GM12875 (cell line): Measurements from ENCODE around the gene CRHR1.

Experiments
- H3K4me3 ChIP-seq: one replicate; pipeline ENCODE4 v1.5.1; 2011; ENCODE audit warnings: low read depth, low read length, control low read depth
- CTCF ChIP-seq: IDR thresholded peaks from 2 replicates; pipeline ENCODE4 v1.5.1; 2011; ENCODE audit warnings: low read depth, mild to moderate bottlenecking, control low read depth, inconsistent platforms, low read length, moderate library complexity, borderline replicate concordance; ENCODE audit not compliant: insufficient read depth

Gene CRHR1

GRCh38 chr17:45771271-45771959 is 12.7 kb upstream of the CRHR1 start:
- TF ChIP-seq CTCF: no peak
- no peak overlapping the region for H3K4me3 ChIP-seq

GRCh38 chr17:45775148-45775547 is 9.0 kb upstream of the CRHR1 start:
- TF ChIP-seq CTCF: no peak
- no peak overlapping the region for H3K4me3 ChIP-seq

GRCh38 chr17:45775576-45776011 is 8.5 kb upstream of the CRHR1 start:
- no peak overlapping the region for H3K4me3 ChIP-seq
- no peak for TF ChIP-seq CTCF

GRCh38 chr17:45776896-45777295 is 7.2 kb upstream of the CRHR1 start:
- TF ChIP-seq CTCF: no peak
- no peak overlapping the region for H3K4me3 ChIP-seq

GRCh38 chr17:45777388-45777787 is 6.7 kb upstream of the CRHR1 start:
- no peak for TF ChIP-seq CTCF
- H3K4me3 ChIP-seq: no peak overlapping the region

- TF ChIP-seq CTCF: no peak
Observed at GRCh38 chr17:45780921-45781320, 3.2 kb upstream of the CRHR1 start.

GRCh38 chr17:45782889-45783592 is 1.1 kb upstream of the CRHR1 start:
- peak; percentile 50; the same call in 1 of the 2 replicates for TF ChIP-seq CTCF

More at GRCh38 chr17:45780921-45781320, 3.2 kb upstream of the CRHR1 start:
- no peak overlapping the region for H3K4me3 ChIP-seq

More at GRCh38 chr17:45782889-45783592, 1.1 kb upstream of the CRHR1 start:
- no peak overlapping the region for H3K4me3 ChIP-seq
